Measurements from ENCODE around the gene AKAP10. TPM values are rescaled to one million over a fixed set of nuclear protein-coding genes. Genes with fewer than 3 reads are reported as not detected.
"Not testable (repeated sequence)": the region's sequence is repeated elsewhere in the genome, so short reads cannot be mapped to it uniquely, and the experiment has no call there.

The AKAP10 gene
- total RNA-seq, 1 donor from 2014 or later = 35.7 TPM

GRCh38 chr17:19933221-19933620, 44.4 kb downstream of the AKAP10 start:
- DNase-seq (ENCODE audit: low read depth) = peak; percentile 59

- DNase-seq (ENCODE audit: low read depth) = no peak
Observed at GRCh38 chr17:19928299-19928698, 49.3 kb downstream of the AKAP10 start.

GRCh38 chr17:19915245-19915978, 62.2 kb downstream of the AKAP10 start:
- DNase-seq (ENCODE audit: low read depth) = no peak

GRCh38 chr17:19911033-19911432, 66.6 kb downstream of the AKAP10 start:
- no peak for DNase-seq (ENCODE audit: low read depth)

DNA sequence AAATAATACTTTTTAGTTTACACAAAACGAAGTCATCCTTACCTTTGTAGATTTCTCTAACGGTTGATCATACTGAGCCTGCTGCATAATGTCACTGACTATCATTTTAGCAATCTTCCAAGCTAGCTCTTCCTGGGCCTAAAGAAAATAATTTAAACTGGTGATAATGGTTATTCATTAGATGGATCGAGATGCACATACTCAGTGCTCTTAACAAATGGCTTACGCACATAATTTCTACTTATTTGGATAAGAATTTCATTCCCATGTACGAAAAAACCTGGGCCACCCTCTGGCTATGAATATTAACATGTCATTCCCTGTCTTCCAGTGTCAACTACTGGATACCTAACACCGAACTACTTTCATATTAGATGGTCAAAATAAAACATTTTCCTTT, 68.5 kb downstream of the AKAP10 start:
- DNase-seq (ENCODE audit: low read depth) = no peak

- DNase-seq (ENCODE audit: low read depth) = no peak
Observed at GRCh38 chr17:19905502-19905901, 72.1 kb downstream of the AKAP10 start.

DNA sequence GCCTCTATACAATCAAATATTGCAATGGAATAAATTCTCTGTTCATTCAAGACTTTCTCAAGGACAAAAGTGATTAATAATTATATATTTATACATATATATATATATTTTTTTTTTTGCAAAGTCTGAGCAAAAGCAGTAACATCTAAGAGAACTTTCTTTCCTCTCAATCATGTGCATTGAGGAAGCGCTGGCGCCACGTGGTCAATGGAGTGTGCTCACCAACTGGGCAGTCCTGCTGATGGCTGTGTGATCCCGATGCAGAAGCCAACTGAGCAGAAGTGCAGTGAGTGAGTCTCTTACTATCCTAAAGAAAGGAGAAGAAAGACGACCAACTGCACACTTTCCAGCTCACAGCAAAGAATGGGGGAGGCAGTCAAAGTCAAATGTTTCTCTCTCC, 72.7 kb downstream of the AKAP10 start:
- no peak for DNase-seq (ENCODE audit: low read depth)

DNA sequence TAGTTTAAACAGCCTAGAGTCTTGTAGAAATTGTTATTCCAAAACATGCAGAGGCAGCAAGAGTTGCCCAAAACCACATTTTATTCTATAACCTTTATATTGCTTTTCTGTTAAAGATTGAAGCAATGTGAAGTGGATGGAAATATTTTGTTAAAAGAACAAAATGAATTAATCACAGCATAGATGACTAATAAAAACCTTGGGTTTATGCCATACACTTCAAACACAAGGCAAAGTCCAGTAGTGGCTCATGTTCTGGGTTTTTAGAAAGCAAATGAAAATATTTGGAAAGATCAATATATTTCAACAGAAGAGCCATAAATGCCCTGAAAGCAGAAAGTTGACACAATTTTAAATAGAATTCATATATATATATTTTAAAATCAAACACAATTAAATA, 73.2 kb downstream of the AKAP10 start:
- DNase-seq (ENCODE audit: low read depth) = peak; percentile 14

DNA sequence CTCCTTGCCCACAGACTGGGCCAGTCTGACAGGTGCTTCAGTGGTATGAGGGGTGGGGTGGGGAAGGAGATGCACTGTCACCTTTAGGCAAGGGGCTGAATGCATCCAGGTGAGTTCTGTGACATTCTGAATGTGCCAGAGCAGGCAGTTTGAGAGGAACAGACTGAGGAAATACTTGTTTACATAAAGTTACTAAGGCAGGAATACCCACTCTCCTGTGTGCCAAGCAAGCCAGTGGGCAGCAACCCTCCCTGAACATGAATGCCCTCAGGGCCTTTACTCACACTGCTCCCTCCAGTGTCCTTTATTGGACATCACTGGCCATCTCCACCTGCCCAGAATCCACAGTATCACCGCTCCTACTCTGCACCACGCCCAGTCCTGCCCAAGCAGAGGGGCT, 76.8 kb downstream of the AKAP10 start:
- peak; percentile 20 for DNase-seq (ENCODE audit: low read depth)

- DNase-seq (ENCODE audit: low read depth) = peak; percentile 39
Observed at GRCh38 chr17:19897903-19898302, 79.7 kb downstream of the AKAP10 start.

DNA sequence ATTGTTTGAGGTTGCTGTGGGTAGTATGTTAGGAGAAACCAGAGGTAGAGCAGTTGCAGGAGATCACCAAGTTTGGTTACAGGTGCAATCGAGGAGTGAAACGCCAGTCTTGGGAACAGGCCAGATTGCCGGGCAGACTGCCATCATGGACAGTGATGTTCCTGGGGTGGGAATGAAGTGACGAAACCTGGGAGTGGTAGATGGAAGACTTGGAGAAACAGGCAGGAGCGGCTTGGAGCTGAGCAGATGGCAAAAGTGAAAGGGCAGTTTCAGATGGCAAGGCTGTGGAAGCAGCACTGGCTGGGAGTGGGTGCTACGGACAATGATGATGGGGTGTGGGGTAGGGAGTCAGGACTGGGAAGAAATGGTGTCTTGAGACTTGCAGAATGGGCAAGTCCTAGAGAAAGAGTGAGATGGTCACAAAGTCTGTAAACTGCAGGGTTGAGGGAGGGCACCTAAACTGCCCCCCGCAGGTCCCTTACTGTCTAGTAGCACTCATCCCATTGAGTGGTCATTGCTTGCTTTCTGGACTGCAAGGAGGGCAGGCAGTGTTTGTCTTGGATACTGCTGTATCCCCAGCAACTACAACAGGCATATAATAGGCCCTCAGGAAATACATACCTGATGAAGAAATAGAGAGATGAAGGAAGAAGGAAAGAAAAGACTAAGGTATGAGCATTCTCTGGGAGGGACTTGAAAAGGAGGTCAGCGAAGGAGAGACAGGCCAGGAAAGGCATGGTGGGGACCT, 80.4 kb downstream of the AKAP10 start:
- DNase-seq (ENCODE audit: low read depth) = no peak

GRCh38 chr17:19896679-19897078, 80.9 kb downstream of the AKAP10 start:
- DNase-seq (ENCODE audit: low read depth) = no peak

DNA sequence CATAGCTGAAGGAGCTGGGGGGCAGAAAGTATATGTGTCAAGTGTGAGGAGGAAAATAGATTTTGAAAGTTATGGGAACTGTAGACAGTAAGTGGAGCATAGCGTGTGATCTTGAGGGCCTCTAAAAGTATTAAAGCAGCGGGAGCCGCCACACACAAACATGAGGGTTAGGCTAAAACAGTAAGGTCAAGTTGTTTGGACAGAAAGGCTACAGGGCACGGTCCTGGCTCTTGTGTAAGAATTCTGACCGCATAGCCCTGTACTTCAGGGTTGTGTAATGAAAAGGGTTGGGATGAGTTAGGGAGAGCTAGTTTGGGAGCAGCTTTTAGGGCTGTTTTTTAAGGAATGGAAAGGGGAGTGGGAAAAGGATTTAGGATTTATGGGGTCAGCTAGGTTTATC, 87.1 kb downstream of the AKAP10 start:
- not testable (repeated sequence) for DNase-seq (ENCODE audit: low read depth)

DNA sequence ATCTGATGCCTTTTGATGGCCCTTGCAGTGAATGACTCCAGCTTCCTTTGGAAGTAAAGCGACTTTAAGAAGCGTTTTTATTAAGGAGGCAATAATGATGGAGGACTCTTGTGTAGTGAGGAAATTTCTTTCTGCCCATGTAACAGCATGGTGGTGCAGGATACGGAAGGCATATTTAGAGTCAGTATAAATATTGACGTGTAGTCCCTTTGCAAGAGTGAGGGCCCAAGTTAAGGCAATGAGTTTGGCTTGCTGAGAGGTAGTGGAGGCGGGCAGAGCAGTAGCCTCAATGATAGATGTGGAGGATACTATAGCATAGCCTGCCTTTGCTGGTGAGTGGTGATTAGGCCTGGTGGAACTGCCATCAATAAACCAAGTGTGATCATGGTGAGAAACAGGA, 87.6 kb downstream of the AKAP10 start:
- not testable (repeated sequence) for DNase-seq (ENCODE audit: low read depth)

- no peak for DNase-seq (ENCODE audit: low read depth)
Observed at GRCh38 chr17:19886116-19886515, 91.5 kb downstream of the AKAP10 start.

DNA sequence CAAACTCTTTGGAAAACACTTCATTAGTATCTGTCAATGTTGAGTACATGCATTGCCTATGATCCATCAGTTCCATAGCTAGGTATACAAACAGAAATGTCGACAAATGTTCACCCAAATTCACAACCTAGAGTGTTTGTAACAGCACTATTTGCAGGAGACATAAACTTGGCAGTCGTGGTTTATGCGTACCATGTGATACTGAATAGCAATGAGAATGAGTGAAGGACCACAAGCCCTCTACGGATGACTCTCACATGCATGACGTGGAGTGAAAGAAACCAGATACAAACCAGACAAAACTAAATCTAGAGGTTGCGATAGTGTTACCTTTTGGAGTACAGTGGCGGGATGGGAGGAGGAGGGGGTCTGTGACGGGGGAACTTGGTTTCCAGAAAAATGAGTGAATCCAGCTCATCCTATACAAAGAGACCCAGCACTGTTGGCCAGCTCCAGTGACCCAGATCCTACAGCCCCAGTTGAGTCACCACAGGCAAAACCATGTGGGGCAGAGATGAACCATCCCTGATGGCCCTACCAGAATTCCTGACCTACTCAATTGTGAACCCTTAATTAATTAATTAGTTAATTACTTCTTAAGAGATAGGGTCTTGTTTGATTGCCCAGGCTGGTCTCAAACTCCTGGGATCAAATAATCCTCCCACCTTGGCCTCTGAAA, 94.0 kb downstream of the AKAP10 start:
- DNase-seq (ENCODE audit: low read depth) = no peak

DNA sequence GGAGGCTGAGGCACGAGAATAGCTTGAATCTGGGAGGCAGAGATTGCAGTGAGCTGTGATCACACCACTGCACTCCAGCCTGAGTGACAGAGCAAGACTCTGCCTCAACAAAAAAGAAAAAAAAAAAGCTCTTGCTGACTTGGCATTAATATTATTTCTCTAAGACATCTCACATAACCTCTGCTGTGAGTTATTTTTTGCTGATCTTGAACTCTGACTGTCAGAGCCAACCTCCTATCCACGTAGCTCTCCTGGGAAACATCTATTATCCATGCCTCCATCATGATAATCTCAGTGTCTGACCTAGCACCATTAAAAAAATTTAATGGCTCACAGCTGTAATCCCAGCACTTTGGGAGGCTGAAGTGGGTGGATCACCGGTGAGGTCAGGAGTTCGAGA, 97.2 kb downstream of the AKAP10 start:
- no peak for DNase-seq (ENCODE audit: low read depth)

DNA sequence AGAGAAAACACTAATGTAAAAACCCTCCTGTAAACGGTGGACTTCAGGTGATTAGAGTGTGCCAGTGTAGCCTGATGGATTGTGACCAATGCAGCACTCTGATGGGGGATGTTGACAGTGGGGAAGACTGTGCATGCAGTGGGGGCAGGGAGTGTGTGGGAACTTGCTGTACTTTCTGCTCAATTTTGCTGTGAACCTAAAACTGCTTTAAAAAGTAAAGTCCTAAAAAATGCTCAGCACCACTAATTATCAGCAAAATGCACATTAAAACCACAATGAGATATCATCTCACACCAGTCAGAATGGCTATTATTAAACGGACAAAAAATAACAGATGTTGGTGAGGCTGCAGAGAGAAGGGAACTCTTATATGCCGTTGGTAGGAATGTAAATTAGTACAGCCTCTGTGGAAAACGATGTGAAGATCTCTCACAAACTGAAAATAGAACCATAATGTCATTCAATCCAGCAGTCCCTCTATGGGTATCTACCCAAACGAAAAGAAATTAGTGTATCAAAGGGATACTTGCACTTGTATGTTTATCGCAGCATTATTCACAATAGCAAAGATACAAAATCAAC, 100.2 kb downstream of the AKAP10 start:
- no peak for DNase-seq (ENCODE audit: low read depth)

DNA sequence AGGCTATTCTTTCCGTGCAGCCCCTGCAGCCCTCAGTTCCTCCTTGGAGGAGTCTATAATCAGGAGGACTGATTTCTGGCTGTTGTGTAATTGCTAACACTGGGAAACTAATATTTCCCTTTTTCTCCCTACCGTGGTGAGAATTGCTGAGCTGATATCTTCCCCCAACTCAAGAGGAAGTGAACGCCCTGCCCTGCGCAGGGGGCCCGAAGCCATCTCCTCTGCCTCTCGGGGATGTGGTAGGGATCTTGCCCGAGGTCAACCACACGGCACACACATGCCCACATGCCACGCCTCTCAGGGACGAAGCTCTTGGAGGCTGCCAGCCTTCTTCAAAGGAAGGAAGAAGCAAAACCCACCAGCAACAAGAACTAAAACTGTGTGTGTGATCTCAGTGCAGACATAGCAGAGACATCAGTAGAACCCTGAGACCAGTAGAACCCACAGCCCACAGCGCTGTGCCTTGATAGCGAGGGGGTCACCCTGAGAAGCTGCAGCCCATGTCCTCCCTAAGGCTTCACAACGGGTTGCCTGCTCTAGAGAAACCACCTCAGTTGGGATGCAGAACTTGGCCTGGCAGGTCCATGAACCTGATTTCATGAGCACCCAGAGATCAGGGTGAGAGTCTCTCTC, 101.0 kb downstream of the AKAP10 start:
- no peak for DNase-seq (ENCODE audit: low read depth)

DNA sequence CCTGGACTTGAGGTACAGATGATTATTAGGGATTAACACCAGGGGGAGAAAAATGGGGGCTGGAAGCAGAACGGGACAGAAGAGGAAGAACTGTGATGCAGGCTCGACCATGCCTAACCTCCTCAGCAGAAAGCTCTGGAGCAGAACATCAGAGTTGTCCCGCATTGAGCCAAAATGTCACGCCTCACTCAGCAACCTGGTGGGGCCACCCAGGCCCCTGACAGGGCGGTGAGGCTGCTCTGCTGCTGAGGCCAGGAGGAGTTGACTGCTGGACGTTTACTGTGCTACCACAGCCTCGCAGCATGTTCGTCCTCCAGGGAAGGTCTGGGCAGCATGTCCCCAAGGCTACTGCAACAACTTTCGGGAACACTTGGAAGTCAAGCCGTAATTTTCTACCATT, 103.4 kb downstream of the AKAP10 start:
- DNase-seq (ENCODE audit: low read depth) = no peak

GRCh38 chr17:19873346-19873745, 104.3 kb downstream of the AKAP10 start:
- DNase-seq (ENCODE audit: low read depth) = no peak

GRCh38 chr17:19868079-19868395, 109.6 kb downstream of the AKAP10 start:
- no peak for DNase-seq (ENCODE audit: low read depth)

Data from renal cortical epithelial cell (primary cell).